ENCODE data around the gene HGS. TPM values are rescaled to one million over a fixed set of nuclear protein-coding genes. Genes with fewer than 3 reads are reported as not detected.

Gene HGS
- total RNA-seq, 1 experiment from 2014 or later: 240 TPM

- in situ Hi-C loops (cut with HindIII; ENCODE audit: low pct_unique_long_range_greater_than_20kb, low sequenced_read_pairs) (no loop called here), intact Hi-C loops (cut with micrococcal nuclease; ENCODE audit: unreplicated experiment) (no loop called here)
- BruUV-seq (replicated peaks): no TSS peak
- CTCF ChIA-PET: no interaction called here
- no peak overlapping the region for H3K4me3 ChIP-seq (ENCODE audit: low read depth in 2 of 2, low read length in 2 of 2)
- no peaks in the 10 kb centered on the region for H3K36me3 ChIP-seq (ENCODE audit: control insufficient read depth, insufficient read depth, low read length)
- no peaks in the 10 kb centered on the region for H3K27me3 ChIP-seq (ENCODE audit: control insufficient read depth, insufficient read depth, low read length)
- peaks cover 7% of the 10 kb centered on the region for H3K4me1 ChIP-seq (ENCODE audit: control insufficient read depth, insufficient read depth, low read length)
- no peaks in the 10 kb centered on the region for H3K9me3 ChIP-seq (ENCODE audit: control insufficient read depth, insufficient read depth, low read depth, low read length)
- TF ChIP-seq POLR2AphosphoS5 (IDR thresholded peaks at IDR 0.05; ENCODE audit: low read depth, low read length) (no peak), TCF7L2 (IDR thresholded peaks at IDR 0.05; ENCODE audit: low read depth, low read length) (no peak), SIN3A (IDR thresholded peaks at IDR 0.05; ENCODE audit: borderline replicate concordance, insufficient read depth, low read depth, low read length) (no peak)
- TF ChIP-seq, protein P1, sequence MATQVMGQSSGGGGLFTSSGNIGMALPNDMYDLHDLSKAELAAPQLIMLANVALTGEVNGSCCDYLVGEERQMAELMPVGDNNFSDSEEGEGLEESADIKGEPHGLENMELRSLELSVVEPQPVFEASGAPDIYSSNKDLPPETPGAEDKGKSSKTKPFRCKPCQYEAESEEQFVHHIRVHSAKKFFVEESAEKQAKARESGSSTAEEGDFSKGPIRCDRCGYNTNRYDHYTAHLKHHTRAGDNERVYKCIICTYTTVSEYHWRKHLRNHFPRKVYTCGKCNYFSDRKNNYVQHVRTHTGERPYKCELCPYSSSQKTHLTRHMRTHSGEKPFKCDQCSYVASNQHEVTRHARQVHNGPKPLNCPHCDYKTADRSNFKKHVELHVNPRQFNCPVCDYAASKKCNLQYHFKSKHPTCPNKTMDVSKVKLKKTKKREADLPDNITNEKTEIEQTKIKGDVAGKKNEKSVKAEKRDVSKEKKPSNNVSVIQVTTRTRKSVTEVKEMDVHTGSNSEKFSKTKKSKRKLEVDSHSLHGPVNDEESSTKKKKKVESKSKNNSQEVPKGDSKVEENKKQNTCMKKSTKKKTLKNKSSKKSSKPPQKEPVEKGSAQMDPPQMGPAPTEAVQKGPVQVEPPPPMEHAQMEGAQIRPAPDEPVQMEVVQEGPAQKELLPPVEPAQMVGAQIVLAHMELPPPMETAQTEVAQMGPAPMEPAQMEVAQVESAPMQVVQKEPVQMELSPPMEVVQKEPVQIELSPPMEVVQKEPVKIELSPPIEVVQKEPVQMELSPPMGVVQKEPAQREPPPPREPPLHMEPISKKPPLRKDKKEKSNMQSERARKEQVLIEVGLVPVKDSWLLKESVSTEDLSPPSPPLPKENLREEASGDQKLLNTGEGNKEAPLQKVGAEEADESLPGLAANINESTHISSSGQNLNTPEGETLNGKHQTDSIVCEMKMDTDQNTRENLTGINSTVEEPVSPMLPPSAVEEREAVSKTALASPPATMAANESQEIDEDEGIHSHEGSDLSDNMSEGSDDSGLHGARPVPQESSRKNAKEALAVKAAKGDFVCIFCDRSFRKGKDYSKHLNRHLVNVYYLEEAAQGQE (IDR thresholded peaks at IDR 0.05; ENCODE audit: insufficient read depth in 1 of 2, low read depth in 2 of 2, low read length in 1 of 2): no peak
- TF ChIP-seq, protein P2, sequence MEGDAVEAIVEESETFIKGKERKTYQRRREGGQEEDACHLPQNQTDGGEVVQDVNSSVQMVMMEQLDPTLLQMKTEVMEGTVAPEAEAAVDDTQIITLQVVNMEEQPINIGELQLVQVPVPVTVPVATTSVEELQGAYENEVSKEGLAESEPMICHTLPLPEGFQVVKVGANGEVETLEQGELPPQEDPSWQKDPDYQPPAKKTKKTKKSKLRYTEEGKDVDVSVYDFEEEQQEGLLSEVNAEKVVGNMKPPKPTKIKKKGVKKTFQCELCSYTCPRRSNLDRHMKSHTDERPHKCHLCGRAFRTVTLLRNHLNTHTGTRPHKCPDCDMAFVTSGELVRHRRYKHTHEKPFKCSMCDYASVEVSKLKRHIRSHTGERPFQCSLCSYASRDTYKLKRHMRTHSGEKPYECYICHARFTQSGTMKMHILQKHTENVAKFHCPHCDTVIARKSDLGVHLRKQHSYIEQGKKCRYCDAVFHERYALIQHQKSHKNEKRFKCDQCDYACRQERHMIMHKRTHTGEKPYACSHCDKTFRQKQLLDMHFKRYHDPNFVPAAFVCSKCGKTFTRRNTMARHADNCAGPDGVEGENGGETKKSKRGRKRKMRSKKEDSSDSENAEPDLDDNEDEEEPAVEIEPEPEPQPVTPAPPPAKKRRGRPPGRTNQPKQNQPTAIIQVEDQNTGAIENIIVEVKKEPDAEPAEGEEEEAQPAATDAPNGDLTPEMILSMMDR (IDR thresholded peaks at IDR 0.05): no peak
- ATAC-seq (no peak), DNase-seq (ENCODE audit: low read depth, low spot score) (no peak)
- H3K27ac ChIP-seq (ENCODE audit: low read length): no peak overlapping the region
- POLR2A ChIA-PET: interaction anchor here (0.5 kb wide), 1 partner anchor 14 kb away, joined by 3 read pairs; no protein-coding TSS in a partner anchor
Observed at GRCh38 chr17:81660441-81660840, 23.4 kb upstream of the HGS start.

GRCh38 chr17:81662002-81662401 lies 21.8 kb upstream of the HGS start:
- no peaks in the 10 kb centered on the region for H3K27me3 ChIP-seq (ENCODE audit: control insufficient read depth, insufficient read depth, low read length)
- ATAC-seq: no peak
- intact Hi-C loops (cut with micrococcal nuclease; ENCODE audit: unreplicated experiment) (no loop called here), in situ Hi-C loops (cut with HindIII; ENCODE audit: low pct_unique_long_range_greater_than_20kb, low sequenced_read_pairs) (no loop called here)
- H3K36me3 ChIP-seq (ENCODE audit: control insufficient read depth, insufficient read depth, low read length): no peaks in the 10 kb centered on the region; the same call in 1 of the 2 replicates
- no peaks in the 10 kb centered on the region for H3K9me3 ChIP-seq (ENCODE audit: control insufficient read depth, insufficient read depth, low read depth, low read length)
- H3K4me3 ChIP-seq (ENCODE audit: low read depth in 2 of 2, low read length in 2 of 2): no peak overlapping the region
- no peak overlapping the region for H3K27ac ChIP-seq (ENCODE audit: low read length)
- POLR2A ChIA-PET: no interaction called here
- no TSS peak for BruUV-seq (replicated peaks)
- H3K4me1 ChIP-seq (ENCODE audit: control insufficient read depth, insufficient read depth, low read length): peaks cover 8% of the 10 kb centered on the region
- TF ChIP-seq, protein P2 (IDR thresholded peaks at IDR 0.05): no peak
- TF ChIP-seq POLR2AphosphoS5 (IDR thresholded peaks at IDR 0.05; ENCODE audit: low read depth, low read length) (no peak), SIN3A (IDR thresholded peaks at IDR 0.05; ENCODE audit: borderline replicate concordance, insufficient read depth, low read depth, low read length) (no peak), TCF7L2 (IDR thresholded peaks at IDR 0.05; ENCODE audit: low read depth, low read length) (no peak)
- TF ChIP-seq, protein P1 (IDR thresholded peaks at IDR 0.05; ENCODE audit: insufficient read depth in 1 of 2, low read depth in 2 of 2, low read length in 1 of 2): no peak
- CTCF ChIA-PET: no interaction called here
- DNase-seq (ENCODE audit: low read depth, low spot score): no peak

Data from Panc1 (cell line).